Hippocampal formation (tissue), 2 donors: ENCODE results near the gene CUL1.

Experiments
- DNase-seq, 2 donors: peaks; one replicate each; lab custom pipeline; 2025; lab: John Stamatoyannopoulos, UW

CUL1 gene

GRCh38 chr7:148804343-148805235 is 105.9 kb downstream of the CUL1 start:
- no peak for DNase-seq

- no peak for DNase-seq
These were observed 107.5 kb downstream of the CUL1 start for GRCh38 chr7:148806187-148806586.

GRCh38 chr7:148807436-148807835 is 108.7 kb downstream of the CUL1 start:
- DNase-seq: no peak

GRCh38 chr7:148809856-148810255 is 111.2 kb downstream of the CUL1 start:
- DNase-seq: no peak

GRCh38 chr7:148811892-148812291 is 113.2 kb downstream of the CUL1 start:
- DNase-seq: no peak

- DNase-seq: no peak
These were observed 115.2 kb downstream of the CUL1 start for GRCh38 chr7:148813890-148814289.

GRCh38 chr7:148814922-148815559 is 116.3 kb downstream of the CUL1 start:
- peak in 1 of 2 donors; percentile 2 for DNase-seq

- no peak for DNase-seq
These were observed 116.9 kb downstream of the CUL1 start for GRCh38 chr7:148815612-148816011.

GRCh38 chr7:148819697-148820360 is 121.1 kb downstream of the CUL1 start:
- no peak for DNase-seq

GRCh38 chr7:148821422-148821821 is 122.7 kb downstream of the CUL1 start:
- DNase-seq: no peak

GRCh38 chr7:148824864-148825263 is 126.2 kb downstream of the CUL1 start:
- no peak for DNase-seq

GRCh38 chr7:148825338-148825737 is 126.6 kb downstream of the CUL1 start:
- no peak for DNase-seq

- DNase-seq: no peak
These were observed 130.3 kb downstream of the CUL1 start for GRCh38 chr7:148828965-148829364.

- DNase-seq: no peak
These were observed 132.4 kb downstream of the CUL1 start for GRCh38 chr7:148830897-148831692.

GRCh38 chr7:148831782-148832181 is 133.1 kb downstream of the CUL1 start:
- DNase-seq: no peak

- no peak for DNase-seq
These were observed 135.9 kb downstream of the CUL1 start for GRCh38 chr7:148834605-148835004.

- no peak for DNase-seq
These were observed 137.2 kb downstream of the CUL1 start for GRCh38 chr7:148835854-148836253.

GRCh38 chr7:148838905-148839304 is 140.2 kb downstream of the CUL1 start:
- no peak for DNase-seq

GRCh38 chr7:148847815-148848734 is 149.4 kb downstream of the CUL1 start:
- no peak for DNase-seq

- DNase-seq: no peak
These were observed 150.8 kb downstream of the CUL1 start for GRCh38 chr7:148849393-148850098.
